GM23338 (cell line): ENCODE data around the gene MED13L. TPM values are rescaled to one million over a fixed set of nuclear protein-coding genes. Genes with fewer than 3 reads are reported as not detected.

Experiments used
- ATAC-seq: fragments of 200-7000 bp; cut with Tn5 transposase; 3 replicates; pipeline ENCODE4 v1.9.1; 2020
- DNase-seq: peaks from one replicate; pipeline ENCODE4 v3.0.0-alpha.2; 2015; ENCODE audit warnings: low spot score
- H2AFZ ChIP-seq: fragments of 200-600 bp; sonication (generic); 2 replicates; pipeline ENCODE4 v1.8.0; 2016; ENCODE audit warnings: antibody characterized with exemption, mild to moderate bottlenecking, moderate library complexity
- H3F3A ChIP-seq: fragments of 200-600 bp; sonication (generic); replicated peaks from 2 replicates; pipeline ENCODE4 v1.8.0; 2017; ENCODE audit warnings: antibody characterized with exemption, mixed run types, low read depth
- H3K27ac ChIP-seq: fragments of 200-600 bp; sonication (generic); 2 replicates; pipeline ENCODE4 v1.6.1; 2016; ENCODE audit warnings: low read depth
- H3K27me3 ChIP-seq: fragments of 200-600 bp; sonication (generic); 2 replicates; pipeline ENCODE4 v1.8.0; 2016; ENCODE audit warnings: mild to moderate bottlenecking, mixed run types, moderate library complexity; ENCODE audit not compliant: insufficient read depth
- H3K36me3 ChIP-seq: fragments of 200-600 bp; sonication (generic); 2 replicates; pipeline ENCODE4 v1.8.0; 2016; ENCODE audit warnings: mild to moderate bottlenecking; ENCODE audit not compliant: insufficient read depth
- H3K4me1 ChIP-seq: fragments of 200-600 bp; sonication (generic); 2 replicates; pipeline ENCODE4 v1.8.0; 2016; ENCODE audit warnings: mild to moderate bottlenecking, moderate library complexity; ENCODE audit not compliant: insufficient read depth
- H3K4me2 ChIP-seq: fragments of 200-600 bp; sonication (generic); 2 replicates; pipeline ENCODE4 v1.7.1; 2017; ENCODE audit warnings: mixed run types
- H3K4me3 ChIP-seq: fragments of 200-600 bp; sonication (generic); 2 replicates; pipeline ENCODE4 v1.6.1; 2016; ENCODE audit warnings: mixed run types
- H3K79me2 ChIP-seq: fragments of 200-600 bp; sonication (generic); replicated peaks from 2 replicates; pipeline ENCODE4 v1.8.0; 2017; ENCODE audit warnings: mild to moderate bottlenecking; ENCODE audit not compliant: insufficient read depth
- H3K9me2 ChIP-seq: fragments of 200-600 bp; sonication (generic); 2 replicates; pipeline ENCODE4 v1.8.0; 2017; ENCODE audit not compliant: insufficient read depth
- H4K20me1 ChIP-seq: fragments of 200-600 bp; sonication (generic); replicated peaks from 2 replicates; pipeline ENCODE4 v1.8.0; 2017; ENCODE audit warnings: mild to moderate bottlenecking; ENCODE audit not compliant: insufficient read depth
- H3K27ac Mint-ChIP-seq: 2 replicates; pipeline ENCODE4 v1.8.0; 2020; ENCODE audit warnings: inconsistent platforms, mild to moderate bottlenecking, moderate library complexity, mixed read lengths
- H3K27me3 Mint-ChIP-seq: 3 replicates; pipeline ENCODE4 v1.8.0; 2022; ENCODE audit warnings: low read depth, mild to moderate bottlenecking, moderate library complexity, mixed read lengths, inconsistent platforms; ENCODE audit not compliant: insufficient read depth, poor library complexity
- H3K36me3 Mint-ChIP-seq: 3 replicates; pipeline ENCODE4 v1.8.0; 2021; ENCODE audit warnings: low read depth, mild to moderate bottlenecking, inconsistent platforms, moderate library complexity, mixed read lengths
- H3K4me1 Mint-ChIP-seq: 3 replicates; pipeline ENCODE4 v1.8.0; 2020; ENCODE audit warnings: mild to moderate bottlenecking, inconsistent platforms, mixed read lengths
- H3K4me3 Mint-ChIP-seq: 3 replicates; pipeline ENCODE4 v1.8.0; 2021; ENCODE audit warnings: moderate library complexity, mild to moderate bottlenecking, inconsistent platforms, mixed read lengths
- H3K9me3 Mint-ChIP-seq: 3 replicates; pipeline ENCODE4 v1.8.0; 2020; ENCODE audit warnings: moderate library complexity, mild to moderate bottlenecking, inconsistent platforms, mixed read lengths
- CTCF ChIP-seq, 2 experiments: fragments of 200-600 bp in 1 of 2; sonication (generic) in 1 of 2; conservative IDR thresholded peaks; 2 replicates each; pipeline versions ENCODE4 v1.5.1 to v1.6.1; 2016 to 2017; ENCODE audit warnings: antibody characterized with exemption in 2 of 2, low read depth in 2 of 2, mild to moderate bottlenecking in 2 of 2, moderate library complexity in 1 of 2
- EZH2 ChIP-seq: fragments of 200-600 bp; sonication (generic); IDR thresholded peaks from one replicate; pipeline ENCODE4 v1.8.0; 2017; ENCODE audit warnings: antibody characterized with exemption, mild to moderate bottlenecking, low read depth; ENCODE audit not compliant: unreplicated experiment
- EZH2phosphoT487 ChIP-seq: fragments of 200-600 bp; sonication (generic); IDR thresholded peaks from one replicate; pipeline ENCODE4 v1.8.1; 2018; ENCODE audit warnings: antibody characterized with exemption; ENCODE audit not compliant: unreplicated experiment
- ZNF331 ChIP-seq: fragments of 250-450 bp; sonication (Bioruptor Pico); IDR thresholded peaks from 2 replicates; pipeline ENCODE4 v1.5.0; 2020; ENCODE audit warnings: low read depth, mild to moderate bottlenecking, moderate library complexity
- polyA plus RNA-seq: library from polyadenylated mRNA; unstranded; fragments of >200 nt; fragmentation: Nextera tagmentation; extraction: Ambion mirVana; gene quantifications from 2 replicates; pipeline ENCODE4 v1.2.1, GENCODE V29; 2016
- total RNA-seq: library from RNA; depleted of rRNA; stranded (reverse); fragments of >200 nt; shearing (Covaris generic); gene quantifications from 2 replicates; pipeline ENCODE4 v1.2.3, GENCODE V29; 2014
- TF ChIP-seq, protein P1 (sequence below): IDR thresholded peaks from 2 replicates; pipeline ENCODE4 v1.6.1; 2016; ENCODE audit warnings: antibody characterized with exemption
- TF ChIP-seq, protein P2 (sequence below): IDR thresholded peaks from one replicate; pipeline ENCODE4 v1.6.1; 2018; ENCODE audit warnings: antibody characterized with exemption; ENCODE audit not compliant: unreplicated experiment

Gene MED13L
- total and polyA plus RNA-seq, 2 experiments from 2014 or later, result 20.9 to 73.6 TPM

DNA sequence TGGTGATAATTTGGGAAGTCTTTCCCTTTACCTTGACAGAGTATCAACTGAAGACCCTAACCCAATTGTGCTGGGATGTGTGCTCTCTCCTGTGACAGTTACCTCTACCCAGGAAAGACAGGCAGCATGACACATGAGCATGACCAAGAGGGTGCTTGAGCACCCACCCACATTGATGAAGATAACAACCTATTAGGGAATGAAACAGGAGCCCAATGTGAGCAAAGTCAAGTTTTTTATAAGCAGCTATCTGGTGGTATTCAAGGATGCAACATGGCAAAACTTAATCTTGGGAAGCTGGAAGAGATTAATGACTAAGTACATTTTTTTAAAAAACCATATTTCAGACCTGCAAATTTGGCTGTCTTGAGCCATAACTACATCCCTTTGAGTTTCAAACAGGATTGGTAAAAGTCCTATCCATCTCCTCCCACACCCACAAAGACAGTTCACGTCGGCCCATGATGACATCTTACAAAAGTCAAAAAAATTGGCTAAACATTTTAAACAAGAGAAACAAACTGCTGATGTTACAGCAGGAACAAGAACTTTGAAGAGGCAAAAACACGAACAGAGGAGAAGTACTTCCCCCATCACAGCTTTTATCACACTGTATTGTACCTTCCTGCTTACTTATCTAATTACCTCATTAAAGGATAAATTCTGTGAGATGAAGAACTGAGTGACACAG is 60.3 kb downstream of the MED13L start (continued):
- TF ChIP-seq EZH2phosphoT487 (no peak), ZNF331 (CRISPR knock-in tag) (no peak), CTCF (conservative IDR thresholded peaks at IDR 0.05; ENCODE audit: low read depth in 2 of 2) (no peak)
- TF ChIP-seq, protein P1, sequence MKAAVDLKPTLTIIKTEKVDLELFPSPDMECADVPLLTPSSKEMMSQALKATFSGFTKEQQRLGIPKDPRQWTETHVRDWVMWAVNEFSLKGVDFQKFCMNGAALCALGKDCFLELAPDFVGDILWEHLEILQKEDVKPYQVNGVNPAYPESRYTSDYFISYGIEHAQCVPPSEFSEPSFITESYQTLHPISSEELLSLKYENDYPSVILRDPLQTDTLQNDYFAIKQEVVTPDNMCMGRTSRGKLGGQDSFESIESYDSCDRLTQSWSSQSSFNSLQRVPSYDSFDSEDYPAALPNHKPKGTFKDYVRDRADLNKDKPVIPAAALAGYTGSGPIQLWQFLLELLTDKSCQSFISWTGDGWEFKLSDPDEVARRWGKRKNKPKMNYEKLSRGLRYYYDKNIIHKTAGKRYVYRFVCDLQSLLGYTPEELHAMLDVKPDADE, result no peak

DNA sequence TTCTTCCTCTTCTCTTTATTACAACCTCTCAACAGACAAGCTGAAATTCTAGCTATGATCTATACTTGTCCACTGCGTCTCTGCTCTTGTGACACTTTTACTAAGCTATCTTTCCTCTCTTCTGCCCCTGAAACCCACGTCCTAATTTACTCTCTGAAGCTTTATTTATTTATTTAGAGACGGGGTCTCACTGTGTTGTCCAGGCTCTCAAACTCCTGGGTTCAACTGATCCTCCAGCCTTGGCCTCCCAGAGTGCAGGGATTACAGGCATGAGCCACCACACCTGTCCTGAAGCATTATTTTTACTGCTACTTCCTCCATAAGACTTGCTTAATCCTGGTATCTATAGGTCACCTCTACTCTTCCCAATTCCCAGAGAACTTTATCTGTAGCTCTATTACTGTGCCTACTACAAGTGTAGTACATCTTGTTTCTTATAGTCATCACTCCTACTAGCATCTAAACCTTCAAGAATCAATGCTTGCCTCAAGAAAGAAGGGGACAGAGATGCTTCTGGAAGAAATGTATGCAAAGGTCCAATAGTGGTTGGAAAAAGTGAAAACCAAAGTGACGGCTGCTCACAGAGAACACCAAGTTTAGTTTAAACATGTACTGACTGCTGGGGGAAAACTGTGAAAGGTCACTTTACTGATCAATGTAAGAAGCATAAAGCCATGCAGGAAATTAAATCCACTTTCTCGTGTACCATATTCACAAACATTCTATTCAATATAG is 61.3 kb downstream of the MED13L start:
- H3K79me2 ChIP-seq, result peaks cover 91% of the 10 kb centered on the region
- H3K4me3 ChIP-seq, result no peak overlapping the region
- DNase-seq, result no peak
- no peaks in the 10 kb centered on the region for H3K9me3 Mint-ChIP-seq
- H3K4me2 ChIP-seq, result no peak overlapping the region
- TF ChIP-seq EZH2, result no peak
- H4K20me1 ChIP-seq, result peaks cover 4% of the 10 kb centered on the region; the same call in 1 of the 2 replicates
- H3K4me1 Mint-ChIP-seq, result peaks cover 29% of the 10 kb centered on the region
- H2AFZ ChIP-seq, result no peak overlapping the region
- H3K4me3 Mint-ChIP-seq, result no peak overlapping the region
- H3K9me2 ChIP-seq, result no peaks in the 10 kb centered on the region
- no peak overlapping the region for H3K27ac ChIP-seq
- peaks cover 3% of the 10 kb centered on the region for H3K27me3 Mint-ChIP-seq
- no peaks in the 10 kb centered on the region for H3F3A ChIP-seq
- no peaks in the 10 kb centered on the region for H3K27me3 ChIP-seq
- H3K36me3 Mint-ChIP-seq, result no peaks in the 10 kb centered on the region
- no peaks in the 10 kb centered on the region for H3K36me3 ChIP-seq
- H3K27ac Mint-ChIP-seq, result no peak overlapping the region
- H3K4me1 ChIP-seq, result peaks cover 14% of the 10 kb centered on the region
- no peak for ATAC-seq

DNA sequence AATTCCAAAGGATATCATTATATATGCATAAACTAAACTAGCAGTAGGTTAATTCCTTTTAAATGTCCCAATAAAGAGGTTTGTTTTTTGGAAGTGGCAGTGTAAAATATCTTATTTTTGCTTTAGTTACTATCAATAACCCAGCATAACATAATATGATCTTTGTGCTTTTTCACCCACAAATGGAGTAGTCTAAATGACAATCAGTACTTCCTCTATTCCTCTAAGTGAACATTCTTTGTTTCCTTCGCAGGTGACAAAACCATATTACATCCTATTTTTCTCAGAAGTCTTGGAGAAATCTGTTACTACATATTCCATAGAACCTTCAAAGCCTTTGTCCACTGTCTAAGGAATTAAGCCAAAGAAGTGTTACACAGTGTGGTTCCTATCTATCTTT is 62.5 kb downstream of the MED13L start:
- H3K27me3 Mint-ChIP-seq, result peaks cover 3% of the 10 kb centered on the region
- Histone ChIP-seq H3K79me2 (peaks cover 95% of the 10 kb centered on the region), H3K4me2 (no peak overlapping the region), H3K27ac (no peak overlapping the region), H3K27me3 (no peaks in the 10 kb centered on the region), H4K20me1 (peaks cover 4% of the 10 kb centered on the region; the same call in 1 of the 2 replicates), H2AFZ (no peak overlapping the region), H3K4me1 (peaks cover 22% of the 10 kb centered on the region), H3F3A (no peaks in the 10 kb centered on the region), H3K36me3 (no peaks in the 10 kb centered on the region), H3K4me3 (no peak overlapping the region), H3K9me2 (no peaks in the 10 kb centered on the region)
- no peaks in the 10 kb centered on the region for H3K36me3 Mint-ChIP-seq
- H3K4me1 Mint-ChIP-seq, result peaks cover 39% of the 10 kb centered on the region
- ATAC-seq (no peak), DNase-seq (no peak)
- H3K9me3 Mint-ChIP-seq, result no peaks in the 10 kb centered on the region
- no peak overlapping the region for H3K4me3 Mint-ChIP-seq
- peak overlapping the region; percentile 45; the same call in 1 of the 2 replicates for H3K27ac Mint-ChIP-seq
- TF ChIP-seq, protein P2, sequence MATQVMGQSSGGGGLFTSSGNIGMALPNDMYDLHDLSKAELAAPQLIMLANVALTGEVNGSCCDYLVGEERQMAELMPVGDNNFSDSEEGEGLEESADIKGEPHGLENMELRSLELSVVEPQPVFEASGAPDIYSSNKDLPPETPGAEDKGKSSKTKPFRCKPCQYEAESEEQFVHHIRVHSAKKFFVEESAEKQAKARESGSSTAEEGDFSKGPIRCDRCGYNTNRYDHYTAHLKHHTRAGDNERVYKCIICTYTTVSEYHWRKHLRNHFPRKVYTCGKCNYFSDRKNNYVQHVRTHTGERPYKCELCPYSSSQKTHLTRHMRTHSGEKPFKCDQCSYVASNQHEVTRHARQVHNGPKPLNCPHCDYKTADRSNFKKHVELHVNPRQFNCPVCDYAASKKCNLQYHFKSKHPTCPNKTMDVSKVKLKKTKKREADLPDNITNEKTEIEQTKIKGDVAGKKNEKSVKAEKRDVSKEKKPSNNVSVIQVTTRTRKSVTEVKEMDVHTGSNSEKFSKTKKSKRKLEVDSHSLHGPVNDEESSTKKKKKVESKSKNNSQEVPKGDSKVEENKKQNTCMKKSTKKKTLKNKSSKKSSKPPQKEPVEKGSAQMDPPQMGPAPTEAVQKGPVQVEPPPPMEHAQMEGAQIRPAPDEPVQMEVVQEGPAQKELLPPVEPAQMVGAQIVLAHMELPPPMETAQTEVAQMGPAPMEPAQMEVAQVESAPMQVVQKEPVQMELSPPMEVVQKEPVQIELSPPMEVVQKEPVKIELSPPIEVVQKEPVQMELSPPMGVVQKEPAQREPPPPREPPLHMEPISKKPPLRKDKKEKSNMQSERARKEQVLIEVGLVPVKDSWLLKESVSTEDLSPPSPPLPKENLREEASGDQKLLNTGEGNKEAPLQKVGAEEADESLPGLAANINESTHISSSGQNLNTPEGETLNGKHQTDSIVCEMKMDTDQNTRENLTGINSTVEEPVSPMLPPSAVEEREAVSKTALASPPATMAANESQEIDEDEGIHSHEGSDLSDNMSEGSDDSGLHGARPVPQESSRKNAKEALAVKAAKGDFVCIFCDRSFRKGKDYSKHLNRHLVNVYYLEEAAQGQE, result no peak
